OCI-LY7 (cell line): ENCODE data around the gene MINDY4B.

Experiments
- EZH2phosphoT487 ChIP-seq: fragments of 200-600 bp; sonication (generic); IDR thresholded peaks from 2 replicates; pipeline ENCODE4 v1.6.1; 2018; ENCODE audit warnings: low read depth, borderline replicate concordance, mild to moderate bottlenecking, mixed run types, antibody characterized with exemption, low read length, moderate library complexity, mixed read lengths
- TF ChIP-seq, protein P1 (sequence below): fragments of 200-600 bp; sonication (generic); conservative IDR thresholded peaks from 2 replicates; pipeline ENCODE4 v1.5.1; 2014; ENCODE audit warnings: mild to moderate bottlenecking, antibody characterized with exemption, low read length, moderate library complexity, mixed read lengths

DNA sequence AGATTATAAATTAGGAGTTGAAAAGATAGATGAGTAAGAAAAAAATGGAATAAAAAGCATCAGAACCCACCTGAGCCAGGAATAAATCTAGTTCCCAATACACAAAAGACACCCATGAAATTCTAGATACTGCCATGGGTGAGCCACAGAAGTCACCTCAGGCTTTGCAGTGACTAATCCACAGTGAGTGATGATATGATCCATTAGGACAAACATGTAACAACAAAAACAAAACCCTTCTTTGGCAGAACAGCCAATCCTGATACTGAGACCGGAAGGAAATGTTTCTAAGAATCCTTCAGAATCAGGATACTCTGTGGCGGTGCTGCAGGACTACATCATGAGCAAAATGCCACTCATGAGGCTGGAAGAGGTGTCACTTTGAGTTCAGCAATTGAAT, 15.0 kb upstream of the MINDY4B start:
- TF ChIP-seq, protein P1, sequence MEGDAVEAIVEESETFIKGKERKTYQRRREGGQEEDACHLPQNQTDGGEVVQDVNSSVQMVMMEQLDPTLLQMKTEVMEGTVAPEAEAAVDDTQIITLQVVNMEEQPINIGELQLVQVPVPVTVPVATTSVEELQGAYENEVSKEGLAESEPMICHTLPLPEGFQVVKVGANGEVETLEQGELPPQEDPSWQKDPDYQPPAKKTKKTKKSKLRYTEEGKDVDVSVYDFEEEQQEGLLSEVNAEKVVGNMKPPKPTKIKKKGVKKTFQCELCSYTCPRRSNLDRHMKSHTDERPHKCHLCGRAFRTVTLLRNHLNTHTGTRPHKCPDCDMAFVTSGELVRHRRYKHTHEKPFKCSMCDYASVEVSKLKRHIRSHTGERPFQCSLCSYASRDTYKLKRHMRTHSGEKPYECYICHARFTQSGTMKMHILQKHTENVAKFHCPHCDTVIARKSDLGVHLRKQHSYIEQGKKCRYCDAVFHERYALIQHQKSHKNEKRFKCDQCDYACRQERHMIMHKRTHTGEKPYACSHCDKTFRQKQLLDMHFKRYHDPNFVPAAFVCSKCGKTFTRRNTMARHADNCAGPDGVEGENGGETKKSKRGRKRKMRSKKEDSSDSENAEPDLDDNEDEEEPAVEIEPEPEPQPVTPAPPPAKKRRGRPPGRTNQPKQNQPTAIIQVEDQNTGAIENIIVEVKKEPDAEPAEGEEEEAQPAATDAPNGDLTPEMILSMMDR = no peak
- TF ChIP-seq EZH2phosphoT487 = no peak
